Activated CD8-positive, alpha-beta memory T cell treated with anti-CD3 and anti-CD28 coated beads, Interleukin-2, amount 50 U/mL, for 48 hours (primary cell): ENCODE data around the gene TMEM273.

Experiments used
- DNase-seq: peaks from one replicate; pipeline ENCODE4 v3.0.0-alpha.2; 2020

TMEM273 gene

GRCh38 chr10:49187950-49188761 is at the start of gene TMEM273:
TMEM273 (minus strand) TSS chr10:49188391; CDS start chr10:49188336, 55 bp downstream.
- DNase-seq = peak; percentile 58

GRCh38 chr10:49237985-49238384 is 49.8 kb upstream of the TMEM273 start:
- DNase-seq = no peak

DNA sequence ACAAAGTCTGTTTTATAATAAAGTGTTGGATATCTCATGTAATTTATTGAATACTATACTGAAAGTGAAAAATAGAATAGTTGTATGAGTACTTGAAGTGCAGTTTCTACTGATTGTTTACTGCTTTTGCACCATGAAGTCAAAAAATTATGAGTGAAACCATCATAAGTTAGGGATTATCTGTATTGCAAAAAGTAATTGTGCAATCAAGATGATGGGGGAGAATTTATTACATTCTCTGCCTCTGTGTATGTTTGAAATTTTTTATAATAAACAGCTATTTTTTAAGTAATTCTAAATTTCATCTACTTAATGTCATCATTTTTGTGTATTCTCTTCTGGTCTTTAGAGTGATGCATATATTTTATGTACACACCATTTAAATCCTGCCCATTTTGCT is 47.2 kb upstream of the TMEM273 start:
- DNase-seq = no peak

- no peak for DNase-seq
Observed at GRCh38 chr10:49231086-49231820, 43.1 kb upstream of the TMEM273 start.

DNA sequence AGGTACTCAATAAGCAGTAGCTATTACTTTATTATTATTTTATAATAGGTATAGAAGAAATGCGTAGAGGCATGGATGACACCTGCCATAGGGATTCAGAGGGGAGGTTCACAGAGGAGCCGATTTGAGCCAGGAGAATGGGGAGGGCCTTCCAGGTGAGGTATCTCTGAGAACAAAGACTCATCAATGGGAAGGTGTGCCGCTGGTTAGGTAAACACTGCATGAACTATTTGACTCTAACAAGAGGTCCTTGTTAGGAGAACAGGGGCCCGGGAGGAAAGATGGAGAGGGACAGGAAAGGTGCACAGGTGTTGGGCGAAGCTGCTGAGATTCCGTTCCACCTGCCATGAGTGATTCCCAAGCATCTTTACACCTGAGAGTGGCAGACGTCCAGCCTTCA is 41.8 kb upstream of the TMEM273 start:
- DNase-seq = no peak

DNA sequence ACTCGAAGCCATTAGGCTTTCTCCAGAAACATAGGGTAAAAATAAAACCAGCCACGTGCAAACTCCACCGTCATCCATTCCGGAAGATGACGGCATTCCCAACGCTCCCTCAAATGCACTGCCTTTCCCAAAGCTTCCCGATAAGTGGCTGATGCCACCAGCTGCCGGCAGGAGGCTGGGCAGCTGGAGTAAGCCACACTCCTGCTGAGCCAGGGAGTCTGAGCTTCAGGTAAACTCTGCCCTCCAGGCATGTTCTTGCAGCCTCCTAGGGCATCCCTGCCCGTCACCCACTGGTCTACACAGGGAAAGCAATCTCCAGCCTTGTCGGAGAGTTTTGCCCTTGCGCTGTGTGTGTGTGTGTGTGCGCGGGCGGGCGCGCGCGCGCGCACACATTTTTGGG is 40.5 kb upstream of the TMEM273 start:
- DNase-seq = no peak

GRCh38 chr10:49227406-49227805 is 39.2 kb upstream of the TMEM273 start:
- DNase-seq = no peak

- no peak for DNase-seq
Observed at GRCh38 chr10:49226594-49226993, 38.4 kb upstream of the TMEM273 start.

GRCh38 chr10:49225218-49225876 is 37.2 kb upstream of the TMEM273 start:
- no peak for DNase-seq

DNA sequence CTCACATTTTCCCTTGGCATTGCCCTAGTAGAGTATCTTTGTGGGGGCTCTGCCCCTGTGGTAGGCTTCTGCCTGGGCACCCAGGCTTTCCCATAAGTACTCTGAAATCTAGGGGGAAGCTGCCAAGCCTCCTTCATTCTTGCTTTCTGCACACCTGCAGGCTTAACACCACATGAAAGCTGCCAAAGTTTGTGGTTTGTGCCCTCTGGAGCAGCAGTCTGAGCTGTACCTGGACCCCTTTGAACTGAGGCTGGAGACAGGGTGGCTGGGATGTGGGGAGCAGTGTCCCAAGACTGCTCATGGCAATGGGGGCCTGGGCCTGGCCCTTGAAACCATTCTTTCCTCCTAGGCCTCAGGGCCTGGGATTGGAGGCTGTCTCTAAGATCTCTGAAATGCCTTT is 35.0 kb upstream of the TMEM273 start:
- DNase-seq = no peak

DNA sequence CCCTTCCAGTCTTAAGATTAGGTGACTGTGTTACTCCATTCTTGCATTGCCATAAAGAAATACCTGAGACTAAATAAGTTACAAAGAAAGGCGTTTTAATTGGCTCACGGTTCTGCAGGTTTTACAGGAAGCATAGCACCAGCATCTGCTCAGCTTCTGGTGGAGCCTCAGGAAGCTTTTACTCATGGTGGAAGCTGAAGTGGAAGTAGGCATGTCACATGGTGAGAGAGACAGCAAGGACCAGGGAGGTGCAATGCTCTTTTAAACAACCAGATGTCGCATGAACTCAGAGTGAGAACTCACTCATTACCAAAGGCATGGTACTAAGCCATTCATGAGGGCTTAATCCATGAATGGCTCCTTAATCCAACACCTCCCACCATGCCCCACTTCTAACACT is 34.0 kb upstream of the TMEM273 start:
- DNase-seq = no peak

DNA sequence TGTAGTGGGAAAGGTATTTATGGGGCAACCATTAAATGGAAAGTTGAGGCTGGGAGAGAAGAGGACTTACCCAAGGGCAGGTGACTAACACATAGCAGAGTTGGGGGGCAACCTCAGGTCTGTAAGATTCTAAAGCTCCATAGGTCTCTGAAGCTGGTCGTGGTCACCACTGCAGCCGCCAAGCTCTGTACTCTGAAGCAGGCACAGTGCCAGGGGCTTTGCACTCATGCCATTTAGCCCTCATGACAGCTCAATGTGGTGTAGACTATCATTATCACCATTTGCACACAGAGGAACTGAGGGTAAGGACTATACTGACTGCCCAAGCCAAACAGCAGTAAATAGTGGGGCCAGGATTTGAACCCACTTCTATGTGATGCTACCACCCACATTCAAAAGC is 32.5 kb upstream of the TMEM273 start:
- DNase-seq = no peak

DNA sequence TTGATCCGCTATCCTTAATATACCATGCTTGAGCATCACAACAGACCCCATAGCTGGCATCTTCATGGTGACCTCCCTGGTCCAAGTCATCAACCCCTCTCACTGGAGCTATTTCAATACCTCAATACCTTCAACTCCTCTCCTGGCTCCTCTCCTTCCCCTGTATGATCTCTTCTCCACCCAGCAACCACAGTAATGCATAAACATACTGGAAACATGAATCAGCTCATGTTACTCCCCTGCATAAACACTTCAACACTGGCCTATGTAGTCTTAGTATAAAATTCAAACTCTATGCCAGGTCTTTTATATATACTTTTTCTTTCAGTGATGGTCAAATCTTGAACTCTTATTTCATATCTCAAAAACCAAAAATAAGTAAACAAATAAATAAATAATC is 31.8 kb upstream of the TMEM273 start:
- DNase-seq = no peak

DNA sequence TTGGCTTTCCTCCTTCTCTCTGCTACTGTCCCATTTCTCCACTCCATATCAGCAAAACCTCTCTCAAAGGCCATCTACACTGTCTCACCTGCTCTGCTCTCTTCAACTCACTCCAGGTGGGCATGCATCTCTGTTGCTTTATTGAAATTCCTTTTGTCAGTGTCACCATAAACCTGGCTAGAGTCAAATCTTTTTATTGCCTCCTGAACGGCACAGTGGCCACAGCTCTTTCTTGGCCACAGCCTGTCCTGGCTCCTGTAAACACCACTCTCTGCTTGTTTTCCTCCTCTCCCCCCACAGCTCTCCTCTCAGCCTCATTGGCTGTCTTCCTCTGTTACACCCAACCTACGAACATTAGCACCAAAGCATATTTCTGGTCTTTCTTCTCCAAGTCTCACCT is 31.1 kb upstream of the TMEM273 start:
- no peak for DNase-seq

DNA sequence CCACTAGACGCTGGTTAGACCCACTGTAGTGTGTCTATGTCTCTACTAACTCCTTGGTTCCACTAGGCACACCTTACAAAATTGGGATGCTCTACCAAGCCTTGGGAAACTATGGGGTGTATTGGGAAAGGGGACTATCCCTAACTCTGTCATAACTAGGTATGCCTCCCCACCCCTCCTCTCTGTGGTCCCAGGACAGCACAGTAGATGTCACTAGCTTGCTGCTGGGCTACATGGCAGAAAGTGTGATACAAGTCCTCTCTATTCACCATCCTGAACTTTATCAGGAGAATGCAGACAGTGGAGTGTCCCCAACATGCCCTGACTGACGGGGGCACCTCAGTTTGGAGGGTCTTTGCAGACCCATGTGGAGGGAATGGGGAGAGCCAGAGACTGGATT is 30.3 kb upstream of the TMEM273 start:
- DNase-seq = no peak

- DNase-seq = no peak
Observed at GRCh38 chr10:49217645-49218044, 29.5 kb upstream of the TMEM273 start.

DNA sequence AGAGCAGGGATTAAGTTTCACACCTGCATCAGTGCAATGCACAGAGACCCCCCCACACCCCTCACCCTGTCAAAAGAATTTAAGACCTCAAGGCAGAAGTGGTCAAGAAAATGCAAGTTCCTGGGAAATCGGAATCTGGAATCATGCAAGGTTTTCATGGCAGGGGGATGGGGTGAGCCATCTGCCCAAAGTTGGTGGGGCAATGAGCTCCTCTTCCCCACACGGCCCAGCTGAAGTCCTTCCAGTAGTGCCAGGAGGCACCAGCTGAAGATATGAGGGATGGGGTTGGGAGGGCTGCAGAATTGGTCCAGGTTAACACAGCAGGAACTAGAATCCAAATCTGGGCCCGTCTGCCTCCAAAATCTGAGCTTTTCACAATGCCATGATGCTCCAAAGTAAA is 25.0 kb upstream of the TMEM273 start:
- DNase-seq = no peak

DNA sequence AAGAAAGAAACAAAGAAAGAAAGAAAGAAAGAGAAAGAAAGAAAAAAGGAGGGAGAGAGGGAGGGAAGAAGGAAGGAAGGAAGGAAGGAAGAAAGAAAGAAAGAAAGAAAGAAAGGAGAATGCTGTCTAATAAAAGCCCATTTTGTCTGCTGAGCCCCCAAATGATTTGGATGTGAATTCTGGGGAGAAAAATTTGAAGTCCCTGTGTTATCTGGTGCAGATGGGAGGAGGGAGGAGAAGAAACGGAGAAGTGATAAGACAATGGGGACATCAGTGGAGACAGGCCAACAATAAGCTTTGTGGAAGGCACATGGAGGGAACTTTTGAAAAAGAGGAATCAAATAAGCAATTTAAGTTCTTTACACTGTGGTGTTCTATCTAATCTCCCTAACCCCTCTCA is 24.6 kb upstream of the TMEM273 start:
- no peak for DNase-seq

- no peak for DNase-seq
Observed at GRCh38 chr10:49212076-49212475, 23.9 kb upstream of the TMEM273 start.

DNA sequence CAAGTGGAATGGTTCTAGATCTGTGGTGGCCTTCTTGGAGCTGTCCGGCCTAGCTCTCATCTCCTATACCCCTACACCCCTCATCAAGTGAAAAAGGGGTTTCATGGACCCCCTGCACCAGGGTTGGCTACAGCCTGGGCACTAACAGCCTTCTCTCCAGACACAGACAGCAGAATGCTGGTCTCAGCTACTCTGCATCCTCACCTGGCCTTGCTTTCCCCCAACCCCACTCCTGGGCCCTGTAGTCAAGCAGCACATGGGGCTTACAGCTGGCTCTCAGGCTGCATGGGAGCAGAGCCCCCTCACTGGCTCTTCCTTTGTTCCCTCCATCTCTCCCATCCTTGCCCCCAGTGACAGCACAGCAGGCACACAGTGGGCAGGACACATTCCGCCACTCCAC is 20.8 kb upstream of the TMEM273 start:
- no peak for DNase-seq

DNA sequence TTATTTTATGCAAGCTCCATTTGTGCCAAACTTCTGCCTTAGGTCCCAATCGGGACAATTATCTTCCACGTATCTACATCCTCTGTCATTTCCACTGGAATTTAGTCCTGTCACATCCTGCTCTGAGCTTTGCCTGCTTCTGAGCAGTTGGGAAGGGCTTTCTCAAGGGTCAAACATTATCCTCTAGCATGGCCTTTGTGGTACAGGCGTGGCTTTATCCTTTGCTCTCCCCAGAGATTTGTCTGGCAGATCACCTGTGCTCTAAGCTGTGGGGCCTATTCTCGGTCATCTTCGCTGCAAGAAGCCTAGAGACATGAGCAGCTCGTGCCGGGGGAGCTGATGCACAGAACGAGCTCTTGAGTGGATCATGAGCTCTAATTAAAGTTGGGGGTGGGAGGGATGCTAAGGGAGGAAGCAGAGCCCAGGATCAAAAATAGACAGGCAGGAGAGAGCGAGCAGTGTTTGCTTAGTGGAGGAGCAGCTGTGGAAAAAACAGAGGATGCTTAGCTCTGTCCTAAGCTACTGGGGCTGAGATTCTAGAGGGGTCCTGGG is 19.8 kb upstream of the TMEM273 start:
- no peak for DNase-seq

- DNase-seq = no peak
Observed at GRCh38 chr10:49207113-49207512, 18.9 kb upstream of the TMEM273 start.

GRCh38 chr10:49205206-49205605 is 17.0 kb upstream of the TMEM273 start:
- no peak for DNase-seq

- no peak for DNase-seq
Observed at GRCh38 chr10:49204119-49204518, 15.9 kb upstream of the TMEM273 start.
